Stomach (tissue), 9 donors: ENCODE results near the gene DCX. TPM values are rescaled to one million over a fixed set of nuclear protein-coding genes. Genes with fewer than 3 reads are reported as not detected.

Experiments
- DNase-seq, 2 donors: peaks; one replicate each; pipeline versions ENCODE4 v3.0.0 to v3.0.0-alpha.2; 2013 to 2019
- H3K27ac ChIP-seq, 5 donors: fragments of 200-600 bp in 4 of 5; sonication (generic) in 4 of 5; one replicate each; pipeline ENCODE4 v1.5.1; 2013 to 2019; ENCODE audit warnings: mild to moderate bottlenecking in 1 of 5, moderate library complexity in 1 of 5
- H3K27me3 ChIP-seq, 3 donors: fragments of 200-600 bp; sonication (generic); one replicate each; pipeline ENCODE4 v1.5.1; 2017 to 2019; ENCODE audit warnings: mixed run types in 1 of 3
- H3K36me3 ChIP-seq, 4 donors: fragments of 200-600 bp; sonication (generic); 1 replicate in 3 of 4; 2 replicates in 1 of 4; pipeline ENCODE4 v1.5.1; 2016 to 2019
- H3K4me1 ChIP-seq, 4 donors: fragments of 200-600 bp; sonication (generic); one replicate each; pipeline ENCODE4 v1.5.1; 2016 to 2019
- H3K4me3 ChIP-seq, 4 donors: fragments of 200-600 bp; sonication (generic) in 3 of 4; one replicate each; pipeline ENCODE4 v1.5.1; 2016 to 2019; ENCODE audit warnings: mild to moderate bottlenecking in 1 of 4
- H3K9me3 ChIP-seq, 4 donors: fragments of 200-600 bp; sonication (generic); one replicate each; pipeline ENCODE4 v1.5.1; 2016 to 2019
- EP300 ChIP-seq: sonication (generic); formaldehyde crosslinking; IDR thresholded peaks from one replicate; pipeline ENCODE4 v1.6.1; 2017; ENCODE audit warnings: antibody characterized with exemption
- POLR2A ChIP-seq, 4 donors: fragments of 450-650 bp; IDR thresholded peaks; one replicate each; pipeline ENCODE4 v1.6.1; 2016; ENCODE audit warnings: antibody characterized with exemption in 4 of 4, control low read depth in 2 of 4, mild to moderate bottlenecking in 1 of 4, moderate library complexity in 1 of 4
- POLR2AphosphoS5 ChIP-seq, 3 donors: sonication (generic); formaldehyde crosslinking; IDR thresholded peaks; one replicate each; pipeline ENCODE4 v1.6.1; 2016; ENCODE audit warnings: antibody characterized with exemption in 3 of 3
- WGBS, 5 donors: extraction: QIAGEN DNeasy Blood & Tissue Kit in 3 of 5; methylation state at CpG; one replicate each; pipeline versions ENCODE4 v1.1.5 to v1.1.7; 2013 to 2018; 5-methylcytosine and 5-hydroxymethylcytosine counted together
- intact Hi-C: fragments of 100-400 bp; cut with DNase I; formaldehyde crosslinking; loops from one replicate; pipeline ENCODE4 v1.15.1; 2023; ENCODE audit warnings: low total_unique reads
- polyA plus RNA-seq, 3 donors: library from polyadenylated mRNA; stranded (reverse); fragments of 200-250 nt; gene quantifications; one replicate each; pipeline ENCODE4 v1.2.3, GENCODE V29; 2013
- total RNA-seq, 5 donors: library from RNA; depleted of rRNA; stranded (reverse); fragments of >200 nt; gene quantifications; one replicate each; pipeline versions ENCODE4 v1.1.0 to v1.2.3, GENCODE V29; 2014 to 2016
- TF ChIP-seq, protein P1 (sequence below), 7 experiments: fragments of 450-650 bp in 4 of 7; fragments of 200-600 bp in 3 of 7; sonication (generic) in 3 of 7; IDR thresholded peaks; one replicate each; pipeline ENCODE4 v1.5.1; 2016 to 2019; ENCODE audit warnings: antibody characterized with exemption in 7 of 7, control low read depth in 2 of 7, mild to moderate bottlenecking in 1 of 7
- donor health status: healthy with polysubstance abuse.
- donor health status: Bipolar disorder and iron deficiency.
- donor health status: healthy.

The DCX gene
- total and polyA plus RNA-seq, 8 donors, result under 0.01 to 4.0 (median 0.04) TPM; not detected in 4

DNA sequence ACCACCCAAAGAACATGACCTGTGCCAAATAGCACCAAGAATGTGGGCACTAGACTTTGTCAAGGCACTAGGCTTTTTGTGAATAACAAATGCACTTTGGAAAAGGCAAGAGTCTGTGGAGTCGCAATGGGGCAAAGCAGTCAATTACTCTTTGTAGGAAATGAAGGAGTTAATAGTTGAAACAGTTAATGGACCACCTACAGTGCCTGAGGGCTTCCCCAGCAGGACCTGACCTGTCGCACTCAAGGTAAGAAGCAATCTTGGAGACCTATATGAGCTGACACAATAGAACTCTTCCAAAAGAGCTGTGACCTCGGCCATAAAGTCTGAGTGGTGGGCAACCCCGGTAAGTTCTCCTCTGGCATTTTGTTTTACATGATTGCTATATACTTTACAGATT, 92.5 kb downstream of the DCX start:
- Histone ChIP-seq H3K36me3 (no peaks in the 10 kb centered on the region), H3K27ac (no peak overlapping the region), H3K9me3 (peaks cover 0 to 6% (median 3%) of the 10 kb centered on the region in 4 donors), H3K4me1 (no peaks in the 10 kb centered on the region), H3K27me3 (peaks cover 0 to 6% (median 0%) of the 10 kb centered on the region in 3 donors), H3K4me3 (no peak overlapping the region)
- 53 to 74% (median 67%) methylated on average over 4 of the region's 4 CpGs for WGBS, 5 donors
- TF ChIP-seq EP300, result no peak
- TF ChIP-seq, protein P1, sequence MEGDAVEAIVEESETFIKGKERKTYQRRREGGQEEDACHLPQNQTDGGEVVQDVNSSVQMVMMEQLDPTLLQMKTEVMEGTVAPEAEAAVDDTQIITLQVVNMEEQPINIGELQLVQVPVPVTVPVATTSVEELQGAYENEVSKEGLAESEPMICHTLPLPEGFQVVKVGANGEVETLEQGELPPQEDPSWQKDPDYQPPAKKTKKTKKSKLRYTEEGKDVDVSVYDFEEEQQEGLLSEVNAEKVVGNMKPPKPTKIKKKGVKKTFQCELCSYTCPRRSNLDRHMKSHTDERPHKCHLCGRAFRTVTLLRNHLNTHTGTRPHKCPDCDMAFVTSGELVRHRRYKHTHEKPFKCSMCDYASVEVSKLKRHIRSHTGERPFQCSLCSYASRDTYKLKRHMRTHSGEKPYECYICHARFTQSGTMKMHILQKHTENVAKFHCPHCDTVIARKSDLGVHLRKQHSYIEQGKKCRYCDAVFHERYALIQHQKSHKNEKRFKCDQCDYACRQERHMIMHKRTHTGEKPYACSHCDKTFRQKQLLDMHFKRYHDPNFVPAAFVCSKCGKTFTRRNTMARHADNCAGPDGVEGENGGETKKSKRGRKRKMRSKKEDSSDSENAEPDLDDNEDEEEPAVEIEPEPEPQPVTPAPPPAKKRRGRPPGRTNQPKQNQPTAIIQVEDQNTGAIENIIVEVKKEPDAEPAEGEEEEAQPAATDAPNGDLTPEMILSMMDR (IDR thresholded peaks at IDR 0.05), result no peak
- DNase-seq, result no peak
- intact Hi-C loops, result no loop called here

DNA sequence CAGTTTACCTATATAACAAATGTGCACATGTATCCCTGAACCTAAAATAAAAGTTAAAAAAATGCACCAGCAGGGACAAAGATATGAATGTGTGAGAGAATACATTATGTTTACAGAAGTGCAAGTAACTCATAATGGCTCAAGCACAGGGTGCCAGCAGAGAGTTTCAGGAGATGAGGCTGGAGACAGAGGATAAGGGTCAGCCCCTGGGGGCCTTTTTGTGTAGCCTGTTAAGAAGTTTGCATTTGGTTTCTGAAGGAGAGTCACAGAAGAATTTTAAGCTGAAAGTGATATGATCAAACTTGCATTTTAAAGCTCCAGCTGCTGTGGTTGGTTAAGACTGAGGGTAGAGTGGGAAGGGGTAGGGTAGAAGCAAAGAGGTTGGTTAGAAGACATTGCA, 93.1 kb downstream of the DCX start:
- Histone ChIP-seq H3K27me3 (peaks cover 0 to under 1% (median 0%) of the 10 kb centered on the region in 3 donors), H3K4me3 (no peak overlapping the region), H3K4me1 (no peaks in the 10 kb centered on the region), H3K27ac (no peak overlapping the region), H3K9me3 (peaks cover 0 to 6% (median 3%) of the 10 kb centered on the region in 4 donors), H3K36me3 (no peaks in the 10 kb centered on the region)
- DNase-seq, result no peak
- intact Hi-C loops, result no loop called here
- no peak for TF ChIP-seq EP300
- TF ChIP-seq, protein P1 (IDR thresholded peaks at IDR 0.05), result no peak
- TF ChIP-seq POLR2AphosphoS5 (IDR thresholded peaks at IDR 0.05), result no peak
- TF ChIP-seq POLR2A (IDR thresholded peaks at IDR 0.05), result no peak

DNA sequence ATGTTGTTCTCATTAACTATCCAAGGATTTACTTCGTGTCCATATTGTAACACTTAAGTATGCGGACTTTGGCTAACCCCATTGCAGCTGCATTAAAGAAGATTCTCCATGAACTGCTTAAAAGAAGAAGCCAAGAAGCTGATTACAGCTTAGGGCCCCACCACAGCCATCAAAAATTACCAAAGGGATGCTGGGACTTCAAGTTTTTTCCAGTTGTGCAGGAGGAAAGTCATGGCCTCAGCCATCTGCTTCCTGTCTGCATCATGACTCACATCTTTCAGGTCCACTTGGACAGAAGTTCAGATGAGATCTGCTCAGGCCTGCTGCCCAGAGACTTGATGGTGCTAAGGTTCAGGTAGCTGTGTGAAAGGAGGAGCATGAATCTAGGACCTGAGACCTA, 102.9 kb downstream of the DCX start:
- H3K9me3 ChIP-seq, result no peaks in the 10 kb centered on the region
- TF ChIP-seq, protein P1 (IDR thresholded peaks at IDR 0.05), result no peak
- TF ChIP-seq POLR2A (IDR thresholded peaks at IDR 0.05), result no peak
- no peak for TF ChIP-seq EP300
- no peak for TF ChIP-seq POLR2AphosphoS5 (IDR thresholded peaks at IDR 0.05)
- DNase-seq, result peak in 1 of 2 donors; percentile 73
- no peaks in the 10 kb centered on the region for H3K4me1 ChIP-seq
- intact Hi-C loops, result no loop called here
- H3K27ac ChIP-seq, result no peak overlapping the region
- 64 to 86% (median 74%) methylated on average over 2 of the region's 2 CpGs for WGBS, 5 donors
- no peaks in the 10 kb centered on the region for H3K36me3 ChIP-seq
- H3K27me3 ChIP-seq, result peaks cover 0 to 4% (median 0%) of the 10 kb centered on the region in 3 donors
- H3K4me3 ChIP-seq, result no peak overlapping the region

DNA sequence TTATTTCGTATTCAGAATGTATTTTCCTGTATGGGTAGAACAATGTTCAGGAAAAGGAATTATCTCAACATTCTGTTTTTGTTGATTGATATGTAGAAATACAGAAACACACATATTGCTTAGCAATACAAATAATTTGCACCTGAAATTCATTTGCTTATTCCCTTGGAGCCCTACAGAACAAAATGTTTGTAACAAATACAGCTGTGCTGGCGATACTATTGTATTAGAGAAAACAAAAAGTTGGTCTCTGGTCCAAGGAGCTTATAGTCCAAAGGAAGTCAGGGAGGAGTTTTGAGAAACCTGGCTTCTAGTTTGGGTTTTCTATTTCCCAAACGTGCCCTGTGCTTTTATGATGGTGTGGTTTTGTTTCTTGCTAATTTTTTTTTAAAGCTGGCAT, 104.0 kb downstream of the DCX start:
- H3K4me1 ChIP-seq, result no peaks in the 10 kb centered on the region
- H3K27ac ChIP-seq, result no peak overlapping the region
- 40 to 73% (median 63%) methylated on average over 3 of the region's 3 CpGs for WGBS, 5 donors
- TF ChIP-seq EP300, result no peak
- TF ChIP-seq, protein P1 (IDR thresholded peaks at IDR 0.05), result no peak
- no peak for TF ChIP-seq POLR2AphosphoS5 (IDR thresholded peaks at IDR 0.05)
- no peak for TF ChIP-seq POLR2A (IDR thresholded peaks at IDR 0.05)
- no peaks in the 10 kb centered on the region for H3K9me3 ChIP-seq
- no peak for DNase-seq
- no peak overlapping the region for H3K4me3 ChIP-seq
- peaks cover 0 to 4% (median 0%) of the 10 kb centered on the region in 3 donors for H3K27me3 ChIP-seq
- no peaks in the 10 kb centered on the region for H3K36me3 ChIP-seq
- intact Hi-C loops, result no loop called here
